Nephron (organoid): ENCODE data around the gene RASD1.
A peak's percentile ranks its signal among the peaks of the same experiment; 100 is the strongest.

Experiments used
- H3K27ac Mint-ChIP-seq, 3 experiments: 2 replicates each; pipeline ENCODE4 v1.8.0; 2020; ENCODE audit warnings: mixed read lengths in 3 of 3, mild to moderate bottlenecking in 2 of 3, moderate library complexity in 1 of 3
- H3K27me3 Mint-ChIP-seq: 2 replicates; pipeline ENCODE4 v1.8.0; 2021; ENCODE audit warnings: low read depth, mild to moderate bottlenecking, moderate library complexity, mixed read lengths
- H3K36me3 Mint-ChIP-seq: 2 replicates; pipeline ENCODE4 v1.8.0; 2020; ENCODE audit warnings: low read depth, mixed read lengths
- H3K4me1 Mint-ChIP-seq: 2 replicates; pipeline ENCODE4 v1.8.0; 2020; ENCODE audit warnings: mixed read lengths
- H3K4me3 Mint-ChIP-seq, 3 experiments: 2 replicates each; pipeline ENCODE4 v1.8.0; 2020; ENCODE audit warnings: mild to moderate bottlenecking in 3 of 3, mixed read lengths in 3 of 3, moderate library complexity in 2 of 3
- H3K9me3 Mint-ChIP-seq: 2 replicates; pipeline ENCODE4 v1.8.0; 2020; ENCODE audit warnings: mixed read lengths
- CTCF ChIP-seq, 3 experiments: fragments of 200-600 bp; sonication (generic); IDR thresholded peaks; one replicate each; pipeline ENCODE4 v1.5.0; 2021; ENCODE audit warnings: antibody characterized with exemption in 3 of 3; ENCODE audit not compliant: unreplicated experiment in 3 of 3

Gene RASD1

DNA sequence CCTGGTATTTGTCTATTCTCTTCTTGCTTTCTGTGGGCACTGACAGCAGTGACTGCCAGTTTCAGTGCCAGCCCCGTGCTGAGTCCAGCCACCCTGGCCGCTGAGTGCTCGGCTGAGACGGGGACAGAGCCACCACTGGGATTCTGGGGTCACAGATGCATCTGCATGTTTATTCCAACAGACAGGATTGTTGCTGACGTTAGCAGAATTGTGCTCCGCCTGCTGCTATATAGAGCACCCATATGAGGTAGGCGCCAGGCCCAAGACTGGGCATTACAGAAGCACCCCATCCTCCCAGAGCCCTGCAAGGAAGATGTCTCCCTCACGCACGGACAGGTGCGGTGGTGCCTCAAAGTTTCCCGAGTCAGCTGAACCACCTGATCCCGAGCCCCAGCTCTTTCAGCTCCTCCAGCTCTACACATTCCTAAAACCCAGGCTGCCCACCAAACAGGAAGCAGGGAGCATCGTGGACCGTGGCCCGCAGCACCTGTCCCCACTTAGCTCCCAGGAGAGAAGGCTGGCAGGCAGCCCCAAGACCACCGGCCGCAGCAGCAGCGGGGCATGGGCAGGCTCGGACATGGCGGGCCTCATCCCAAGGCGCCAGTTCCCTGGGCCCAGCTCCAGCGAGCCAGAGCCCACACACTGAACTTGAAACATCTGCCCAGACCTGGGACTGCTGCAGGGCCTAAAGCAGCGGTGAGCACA is 44.9 kb upstream of the RASD1 start:
- H3K9me3 Mint-ChIP-seq = no peaks in the 10 kb centered on the region
- peaks cover 38% of the 10 kb centered on the region for H3K4me1 Mint-ChIP-seq
- no peak for TF ChIP-seq CTCF (IDR thresholded peaks at IDR 0.05; ENCODE audit: unreplicated experiment in 3 of 3)
- H3K36me3 Mint-ChIP-seq = no peaks in the 10 kb centered on the region
- H3K27me3 Mint-ChIP-seq = no peaks in the 10 kb centered on the region
- no peak overlapping the region for H3K4me3 Mint-ChIP-seq
- peak overlapping the region in 1 of 3 experiments; percentile 51 for H3K27ac Mint-ChIP-seq

GRCh38 chr17:17540278-17540906 is 44.2 kb upstream of the RASD1 start:
- no peak overlapping the region for H3K4me3 Mint-ChIP-seq
- no peaks in the 10 kb centered on the region for H3K27me3 Mint-ChIP-seq
- H3K4me1 Mint-ChIP-seq = peaks cover 31% of the 10 kb centered on the region
- H3K9me3 Mint-ChIP-seq = no peaks in the 10 kb centered on the region
- no peak for TF ChIP-seq CTCF (IDR thresholded peaks at IDR 0.05; ENCODE audit: unreplicated experiment in 3 of 3)
- peak overlapping the region in 1 of 3 experiments; percentile 51 for H3K27ac Mint-ChIP-seq
- H3K36me3 Mint-ChIP-seq = no peaks in the 10 kb centered on the region

GRCh38 chr17:17539591-17539990 is 43.4 kb upstream of the RASD1 start:
- no peaks in the 10 kb centered on the region for H3K36me3 Mint-ChIP-seq
- H3K27me3 Mint-ChIP-seq = no peaks in the 10 kb centered on the region
- no peak overlapping the region for H3K4me3 Mint-ChIP-seq
- no peak for TF ChIP-seq CTCF (IDR thresholded peaks at IDR 0.05; ENCODE audit: unreplicated experiment in 3 of 3)
- no peaks in the 10 kb centered on the region for H3K9me3 Mint-ChIP-seq
- peak overlapping the region in 2 of 3 experiments; percentile 41 to 68 for H3K27ac Mint-ChIP-seq
- H3K4me1 Mint-ChIP-seq = peaks cover 29% of the 10 kb centered on the region

- Mint-ChIP-seq H3K9me3 (no peaks in the 10 kb centered on the region), H3K4me3 (no peak overlapping the region), H3K4me1 (peaks cover 26% of the 10 kb centered on the region), H3K36me3 (no peaks in the 10 kb centered on the region), H3K27me3 (no peaks in the 10 kb centered on the region), H3K27ac (peak overlapping the region in 2 of 3 experiments; percentile 7 to 68)
- TF ChIP-seq CTCF (IDR thresholded peaks at IDR 0.05; ENCODE audit: unreplicated experiment in 3 of 3) = no peak
Measured at GRCh38 chr17:17538417-17539391, 42.5 kb upstream of the RASD1 start.

GRCh38 chr17:17537311-17538099 is 41.3 kb upstream of the RASD1 start:
- Mint-ChIP-seq H3K4me3 (no peak overlapping the region), H3K27ac (no peak overlapping the region), H3K36me3 (no peaks in the 10 kb centered on the region), H3K27me3 (no peaks in the 10 kb centered on the region), H3K9me3 (no peaks in the 10 kb centered on the region), H3K4me1 (peaks cover 24% of the 10 kb centered on the region)
- TF ChIP-seq CTCF (IDR thresholded peaks at IDR 0.05; ENCODE audit: unreplicated experiment in 3 of 3) = no peak
